Brain microvascular endothelial cell (primary cell): ENCODE measurements around the gene CACNA2D3.

ENCODE experiments used
- DNase-seq: peaks from one replicate; pipeline ENCODE4 v3.0.0-alpha.2; 2020
- H3K27ac ChIP-seq: fragments of 250-450 bp; sonication (Bioruptor Pico); 2 replicates; pipeline ENCODE4 v1.5.1; 2020; ENCODE audit warnings: mild to moderate bottlenecking, moderate library complexity
- H3K27me3 ChIP-seq: fragments of 250-450 bp; sonication (Bioruptor Pico); replicated peaks from 2 replicates; pipeline ENCODE4 v1.5.1; 2020; ENCODE audit warnings: mild to moderate bottlenecking
- H3K36me3 ChIP-seq: fragments of 250-450 bp; sonication (Bioruptor Pico); replicated peaks from 2 replicates; pipeline ENCODE4 v1.5.1; 2020; ENCODE audit warnings: mild to moderate bottlenecking
- H3K4me3 ChIP-seq: 2 replicates; pipeline ENCODE4 v1.5.1; 2011; ENCODE audit warnings: low read depth, mild to moderate bottlenecking, control low read depth, low read length, moderate library complexity
- in situ Hi-C: cut with HindIII; loops from 2 replicates; pipeline ENCODE4 v1.10.0; 2017; ENCODE audit warnings: low sequenced_read_pairs, low pct_ligation_motif_present
- TF ChIP-seq, protein P1 (sequence below): IDR thresholded peaks from 2 replicates; pipeline ENCODE4 v1.5.1; 2011; ENCODE audit warnings: low read depth, mild to moderate bottlenecking, moderate library complexity, low read length, control low read depth, inconsistent platforms; ENCODE audit errors: missing control alignments

Gene CACNA2D3

DNA sequence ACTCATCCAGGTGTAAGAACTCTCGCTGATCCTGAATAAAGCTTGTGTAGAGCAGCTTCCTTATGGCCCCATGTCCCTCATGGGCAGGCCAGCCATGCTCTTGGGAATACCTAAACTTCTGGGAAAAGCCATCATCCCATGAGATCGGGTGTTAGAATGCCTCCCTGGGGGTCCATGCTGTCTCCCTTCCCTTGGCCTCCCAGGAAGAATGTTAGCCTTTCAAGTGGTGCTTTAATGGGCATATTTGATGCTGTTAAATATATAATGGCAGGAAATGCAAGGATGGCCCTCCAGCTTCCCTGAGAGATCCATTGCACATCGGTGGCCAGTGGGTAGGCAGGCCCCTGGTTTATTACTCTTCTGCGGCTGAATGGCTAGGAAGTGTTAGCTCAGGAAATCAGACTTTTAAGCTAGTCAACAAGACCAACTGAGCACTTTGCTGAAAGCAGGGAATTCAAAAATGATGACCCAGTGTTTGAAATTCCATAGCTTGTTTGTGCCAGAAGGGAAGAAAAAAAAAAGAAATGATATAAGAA, 866.0 kb downstream of the CACNA2D3 start:
- Histone ChIP-seq H3K4me3 (no peak overlapping the region), H3K36me3 (no peaks in the 10 kb centered on the region), H3K27ac (no peak overlapping the region), H3K27me3 (no peaks in the 10 kb centered on the region)
- in situ Hi-C loops: no loop called here
- TF ChIP-seq, protein P1, sequence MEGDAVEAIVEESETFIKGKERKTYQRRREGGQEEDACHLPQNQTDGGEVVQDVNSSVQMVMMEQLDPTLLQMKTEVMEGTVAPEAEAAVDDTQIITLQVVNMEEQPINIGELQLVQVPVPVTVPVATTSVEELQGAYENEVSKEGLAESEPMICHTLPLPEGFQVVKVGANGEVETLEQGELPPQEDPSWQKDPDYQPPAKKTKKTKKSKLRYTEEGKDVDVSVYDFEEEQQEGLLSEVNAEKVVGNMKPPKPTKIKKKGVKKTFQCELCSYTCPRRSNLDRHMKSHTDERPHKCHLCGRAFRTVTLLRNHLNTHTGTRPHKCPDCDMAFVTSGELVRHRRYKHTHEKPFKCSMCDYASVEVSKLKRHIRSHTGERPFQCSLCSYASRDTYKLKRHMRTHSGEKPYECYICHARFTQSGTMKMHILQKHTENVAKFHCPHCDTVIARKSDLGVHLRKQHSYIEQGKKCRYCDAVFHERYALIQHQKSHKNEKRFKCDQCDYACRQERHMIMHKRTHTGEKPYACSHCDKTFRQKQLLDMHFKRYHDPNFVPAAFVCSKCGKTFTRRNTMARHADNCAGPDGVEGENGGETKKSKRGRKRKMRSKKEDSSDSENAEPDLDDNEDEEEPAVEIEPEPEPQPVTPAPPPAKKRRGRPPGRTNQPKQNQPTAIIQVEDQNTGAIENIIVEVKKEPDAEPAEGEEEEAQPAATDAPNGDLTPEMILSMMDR: no peak
- no peak for DNase-seq

DNA sequence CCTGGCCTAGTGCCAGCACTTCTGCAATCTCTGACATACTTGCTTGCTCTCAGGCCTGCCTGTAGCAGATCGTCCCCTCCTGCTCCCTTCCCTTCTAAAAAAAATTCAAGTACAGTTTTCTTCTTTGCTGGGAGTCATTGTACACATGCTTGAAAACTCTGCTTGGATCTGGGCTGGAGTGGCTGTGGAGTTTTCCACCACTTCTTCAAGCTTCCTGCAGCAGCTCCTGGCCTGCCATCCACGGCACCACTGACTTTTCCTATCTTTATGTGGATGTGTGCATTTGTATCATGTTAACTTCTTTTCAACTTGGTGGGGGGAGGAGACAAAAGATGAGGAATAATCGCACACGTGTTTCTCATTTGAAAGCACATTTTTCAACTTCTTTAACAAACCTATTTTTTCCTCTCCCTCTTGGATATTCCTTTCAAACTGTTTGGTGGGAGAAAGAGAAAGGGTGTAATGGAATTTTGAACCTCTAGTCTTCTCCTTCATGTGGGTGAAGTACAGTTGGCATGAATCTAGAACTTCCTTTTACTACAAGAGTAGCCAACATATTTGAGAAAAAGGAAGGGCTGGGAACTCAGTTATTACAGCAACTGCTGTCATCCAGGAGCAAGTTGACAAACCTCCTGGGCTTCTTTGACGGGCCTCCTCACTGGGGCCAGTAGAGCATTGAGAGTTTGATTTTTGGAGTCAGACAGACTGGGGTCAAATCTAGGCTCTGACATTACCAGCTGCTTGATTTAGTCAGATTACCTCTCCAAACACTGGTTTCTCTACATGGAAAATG, 866.7 kb downstream of the CACNA2D3 start:
- H3K36me3 ChIP-seq: no peaks in the 10 kb centered on the region
- H3K27ac ChIP-seq: peak overlapping the region; percentile 51
- no peak overlapping the region for H3K4me3 ChIP-seq
- TF ChIP-seq, protein P1: no peak
- DNase-seq: peak; percentile 67
- in situ Hi-C loops: no loop called here
- no peaks in the 10 kb centered on the region for H3K27me3 ChIP-seq

DNA sequence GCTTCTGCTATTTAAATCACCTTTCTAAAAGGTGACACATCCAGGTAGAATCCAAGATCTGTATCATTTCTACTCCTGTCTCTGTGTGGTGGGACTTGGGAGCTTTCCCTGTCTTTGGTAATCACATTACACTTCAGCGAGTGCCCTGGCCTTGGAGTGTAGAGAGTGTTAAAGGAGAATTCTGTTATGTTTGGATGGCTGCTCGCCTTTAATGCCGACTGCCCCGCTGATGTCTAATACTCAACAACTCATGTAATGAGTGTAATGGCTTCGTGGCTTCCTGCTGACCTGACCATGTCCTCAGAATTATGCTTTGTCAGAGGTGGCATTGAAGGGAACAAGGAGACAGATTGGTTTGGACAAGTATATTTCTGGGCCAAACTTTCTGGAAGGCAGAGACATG, 871.8 kb downstream of the CACNA2D3 start:
- H3K4me3 ChIP-seq: no peak overlapping the region
- no peaks in the 10 kb centered on the region for H3K27me3 ChIP-seq
- in situ Hi-C loops: no loop called here
- DNase-seq: no peak
- TF ChIP-seq, protein P1: no peak
- H3K27ac ChIP-seq: no peak overlapping the region
- H3K36me3 ChIP-seq: no peaks in the 10 kb centered on the region

DNA sequence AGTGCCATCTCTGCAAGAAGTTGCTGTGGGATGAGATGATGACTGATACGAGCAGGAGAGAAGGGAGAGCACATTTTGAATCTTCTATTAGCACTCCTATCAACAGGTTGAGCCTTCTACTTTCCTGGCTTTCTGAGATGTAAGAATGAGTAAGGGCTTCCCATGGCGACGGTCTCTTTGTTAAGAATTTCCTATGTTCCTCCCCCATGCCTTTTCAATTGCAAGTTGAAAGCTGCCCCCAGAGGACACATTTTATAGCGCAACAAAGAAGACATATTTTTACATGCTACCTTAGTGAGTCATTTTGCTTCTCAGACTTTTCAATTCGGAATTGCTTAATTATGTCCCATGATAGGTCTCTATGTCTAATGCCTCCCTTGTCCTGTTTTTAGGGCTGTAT, 876.8 kb downstream of the CACNA2D3 start:
- Histone ChIP-seq H3K36me3 (no peaks in the 10 kb centered on the region), H3K4me3 (no peak overlapping the region), H3K27ac (peak overlapping the region; percentile 79), H3K27me3 (no peaks in the 10 kb centered on the region)
- in situ Hi-C loops: no loop called here
- TF ChIP-seq, protein P1: peak; percentile 66
- DNase-seq: peak; percentile 88

DNA sequence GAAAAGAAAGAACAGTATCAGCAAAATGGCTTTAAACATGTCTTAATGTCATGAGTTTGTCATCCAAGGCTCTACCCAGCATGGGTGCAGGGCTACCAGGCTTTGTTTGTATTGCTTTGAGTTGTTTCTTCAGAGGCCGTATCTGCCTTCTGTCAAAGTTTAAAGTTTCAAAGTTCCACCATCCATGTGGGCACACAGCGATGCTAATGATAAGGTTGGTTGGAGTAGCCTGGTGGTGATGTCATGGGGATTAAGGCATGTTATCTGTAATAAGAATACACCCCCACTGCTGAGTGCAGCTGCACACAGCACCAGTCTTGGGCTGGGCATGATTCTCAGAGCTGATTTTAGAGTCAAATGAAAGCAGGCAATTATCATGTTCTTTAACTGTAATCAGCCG, 877.5 kb downstream of the CACNA2D3 start:
- Histone ChIP-seq H3K27ac (peak overlapping the region; percentile 79), H3K4me3 (no peak overlapping the region), H3K27me3 (no peaks in the 10 kb centered on the region), H3K36me3 (no peaks in the 10 kb centered on the region)
- in situ Hi-C loops: no loop called here
- TF ChIP-seq, protein P1: no peak
- peak; percentile 33 for DNase-seq

DNA sequence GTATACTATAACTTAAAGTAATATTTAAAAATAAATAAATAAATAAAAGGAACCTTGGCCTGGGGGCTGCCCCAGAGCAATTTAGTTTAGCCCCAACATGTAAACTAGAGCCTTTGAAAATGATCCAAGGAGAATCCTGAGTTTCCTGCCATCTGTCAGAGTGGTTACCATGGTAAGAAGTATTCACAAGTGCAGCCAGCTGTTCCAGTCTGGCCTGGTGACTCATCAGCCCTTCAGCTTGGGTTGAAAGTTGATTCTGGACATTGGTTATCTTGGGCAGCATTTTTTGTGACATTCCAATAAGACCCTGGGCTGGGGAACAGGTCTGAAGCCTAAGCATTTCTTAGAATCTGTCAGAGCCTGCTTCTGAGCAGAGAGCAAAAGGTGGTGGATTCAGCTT, 878.2 kb downstream of the CACNA2D3 start:
- in situ Hi-C loops: no loop called here
- H3K27me3 ChIP-seq: no peaks in the 10 kb centered on the region
- H3K27ac ChIP-seq: peak overlapping the region; percentile 79
- TF ChIP-seq, protein P1: no peak
- H3K36me3 ChIP-seq: no peaks in the 10 kb centered on the region
- no peak overlapping the region for H3K4me3 ChIP-seq
- DNase-seq: peak; percentile 94
